Activated CD8-positive, alpha-beta memory T cell treated with anti-CD3 and anti-CD28 coated beads, Interleukin-2, amount 50 U/mL, for 48 hours (primary cell): ENCODE measurements around the gene SCUBE3.
A peak's percentile ranks its signal among the peaks of the same experiment; 100 is the strongest.

Experiments used
- DNase-seq: peaks from one replicate; pipeline ENCODE4 v3.0.0-alpha.2; 2020

Gene SCUBE3

DNA sequence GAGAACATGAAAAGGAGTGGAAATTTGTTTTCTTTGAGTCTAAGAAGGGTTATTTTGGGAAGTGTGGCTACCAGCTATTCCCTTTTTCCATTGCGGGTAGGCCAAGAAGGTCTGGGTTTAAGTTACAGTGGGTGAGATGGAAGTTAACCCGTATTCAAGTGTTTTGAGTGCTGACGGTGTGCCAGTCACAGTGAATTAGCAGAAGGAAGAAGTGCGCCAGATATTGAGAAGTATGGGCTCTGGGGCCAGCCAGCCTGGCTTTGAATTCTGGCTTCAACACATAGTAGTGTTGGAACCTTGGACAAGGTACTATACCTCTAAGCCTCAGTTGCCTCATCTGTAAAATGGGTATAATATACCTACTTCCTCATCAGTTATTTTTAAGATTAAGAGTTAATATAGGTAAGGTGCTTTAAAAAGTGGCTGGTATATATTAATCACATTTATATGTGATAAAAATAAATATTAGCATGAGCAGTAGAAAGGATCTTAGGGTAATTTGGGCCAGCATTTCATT, 62.0 kb downstream of the SCUBE3 start:
- no peak for DNase-seq

DNA sequence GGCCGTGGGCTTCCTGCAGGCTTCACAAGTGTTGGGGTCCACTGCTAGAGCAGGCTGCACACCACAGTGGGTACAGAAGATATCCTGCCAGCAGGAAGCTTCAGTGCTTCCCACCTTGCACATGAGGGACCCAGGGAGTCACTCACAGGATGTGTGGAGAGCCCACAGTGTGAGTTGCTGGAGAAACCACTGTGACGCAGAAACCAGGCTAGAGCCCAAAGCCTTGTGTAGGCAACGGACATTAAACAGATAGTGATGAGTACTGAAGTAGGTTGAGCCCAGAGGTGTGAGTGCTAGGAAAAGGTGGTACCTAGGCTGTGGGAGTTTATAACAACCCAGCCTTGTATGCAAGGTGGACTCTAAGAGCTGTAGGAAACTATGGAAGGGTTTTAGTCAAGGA, 65.0 kb downstream of the SCUBE3 start:
- no peak for DNase-seq

DNA sequence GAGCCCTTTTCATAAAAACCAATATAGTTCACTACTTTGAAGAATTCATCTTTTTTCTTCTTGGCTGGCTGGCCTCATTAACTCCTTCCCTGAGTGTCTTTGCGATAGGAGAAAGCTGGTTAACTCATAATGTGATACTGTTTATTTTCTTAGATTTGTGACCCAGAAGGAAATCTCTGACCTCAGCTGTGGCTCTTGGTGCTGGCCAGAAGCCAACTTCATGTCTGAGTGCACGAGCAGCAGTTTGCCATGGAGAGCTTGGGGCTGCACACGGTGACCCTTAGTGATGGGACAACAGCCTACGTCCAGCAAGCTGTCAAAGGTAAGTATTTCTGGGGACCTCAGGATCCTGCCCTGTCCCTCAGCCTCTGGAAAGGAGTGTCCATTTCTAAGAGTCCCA, 67.1 kb downstream of the SCUBE3 start:
- DNase-seq, result no peak

DNA sequence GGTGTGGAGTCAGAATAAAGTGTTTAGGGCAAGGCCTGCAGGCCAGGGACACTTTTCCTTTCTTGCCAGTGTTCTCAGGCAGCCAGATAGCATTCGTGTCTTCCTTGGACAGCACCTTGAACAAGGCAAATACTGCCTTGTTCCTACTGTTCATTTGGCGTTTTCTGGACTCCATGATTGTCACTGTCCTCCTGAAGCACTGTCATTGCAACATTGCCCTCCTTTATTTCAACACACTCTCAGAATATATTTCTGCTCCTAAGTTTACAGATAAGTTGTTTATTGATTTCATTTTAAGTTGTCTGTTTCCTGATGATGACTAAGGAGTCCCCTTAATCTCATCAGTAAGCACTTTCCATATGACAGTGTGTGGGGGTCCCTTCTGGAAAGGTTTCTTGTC, 68.7 kb downstream of the SCUBE3 start:
- no peak for DNase-seq

DNA sequence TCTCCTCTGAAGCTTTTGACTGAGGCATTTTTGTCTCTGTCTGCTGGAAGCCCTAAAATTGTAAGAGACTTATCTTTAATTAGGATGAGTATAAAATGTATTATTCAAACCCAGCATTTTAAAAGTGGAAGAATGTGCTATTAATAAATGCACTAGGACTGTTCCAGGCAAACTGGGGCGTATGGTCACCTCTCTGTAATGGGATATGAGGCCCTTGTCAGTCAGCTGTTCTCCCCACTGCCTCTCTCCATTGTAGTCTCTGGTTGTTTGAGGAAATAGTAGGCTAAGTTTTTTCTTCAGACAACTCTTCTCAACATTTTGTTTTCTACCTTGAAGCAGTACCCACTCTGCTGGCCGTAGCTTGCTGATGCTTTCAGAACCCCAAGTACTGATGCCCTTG, 69.6 kb downstream of the SCUBE3 start:
- DNase-seq, result no peak

DNA sequence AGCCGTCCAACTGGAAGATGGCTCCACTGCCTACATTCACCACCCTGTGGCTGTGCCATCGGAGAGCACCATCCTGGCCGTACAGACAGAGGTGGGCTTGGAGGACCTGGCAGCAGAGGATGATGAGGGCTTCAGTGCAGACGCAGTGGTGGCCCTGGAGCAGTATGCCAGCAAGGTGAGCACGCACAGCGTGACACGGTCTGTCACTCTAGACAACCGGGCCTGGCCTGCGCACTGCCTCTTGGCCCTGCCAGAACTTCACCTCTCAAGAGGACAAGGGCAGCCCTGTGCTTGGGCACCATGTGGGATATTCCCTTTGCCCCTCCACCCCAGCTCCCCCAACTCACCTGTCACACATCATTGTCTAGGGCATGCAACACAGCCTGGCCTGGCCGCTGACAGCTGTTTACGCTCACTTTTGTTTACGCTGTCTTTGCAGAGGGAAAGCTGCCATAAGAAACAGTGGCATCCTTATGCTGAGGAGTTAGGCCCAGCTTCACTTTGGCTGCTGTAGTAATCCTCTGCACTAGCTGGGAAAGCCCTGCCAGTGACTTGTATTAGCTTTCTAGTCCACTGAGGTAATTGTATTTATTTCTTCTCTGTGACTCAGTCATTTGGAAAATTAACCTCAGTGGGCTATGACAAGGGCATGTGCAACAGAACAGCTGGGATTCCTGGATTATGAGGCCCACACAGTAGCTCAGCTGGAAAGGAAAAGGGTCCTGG, 74.1 kb downstream of the SCUBE3 start:
- DNase-seq, result no peak

DNA sequence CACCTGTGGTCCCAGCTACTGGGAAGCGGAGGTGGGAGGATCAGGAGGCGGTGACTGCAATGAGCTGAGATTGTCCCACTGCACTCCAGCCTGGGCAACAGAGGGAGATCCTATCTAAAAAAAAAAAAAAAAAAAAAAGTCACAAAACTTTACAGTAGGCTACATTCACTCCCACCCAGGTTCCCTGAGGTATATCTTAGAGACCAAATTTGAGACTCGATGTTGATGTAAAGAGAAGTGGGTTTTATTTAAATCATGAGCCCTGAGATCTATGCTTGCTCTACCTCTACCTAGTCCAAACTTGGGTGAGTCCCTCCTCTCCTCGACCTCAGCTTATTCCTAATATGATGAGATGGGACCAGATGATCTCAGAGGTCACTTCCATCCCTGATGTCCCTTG, 75.1 kb downstream of the SCUBE3 start:
- no peak for DNase-seq

DNA sequence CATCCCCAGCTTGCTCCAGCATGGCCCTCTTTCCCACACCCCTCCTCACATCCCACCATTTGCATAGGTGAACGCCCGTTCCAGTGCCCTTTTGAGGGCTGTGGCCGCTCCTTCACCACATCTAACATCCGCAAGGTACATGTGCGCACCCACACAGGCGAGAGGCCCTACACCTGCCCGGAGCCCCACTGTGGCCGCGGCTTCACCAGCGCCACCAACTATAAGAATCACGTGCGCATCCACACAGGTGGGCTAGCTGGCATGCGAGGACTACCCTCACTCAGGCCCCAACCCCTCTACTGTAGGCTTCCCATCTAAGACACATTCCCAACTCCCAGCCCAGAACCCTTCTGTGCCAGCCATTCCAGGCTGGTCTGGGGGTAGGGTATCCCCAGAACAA, 77.7 kb downstream of the SCUBE3 start:
- DNase-seq, result no peak

DNA sequence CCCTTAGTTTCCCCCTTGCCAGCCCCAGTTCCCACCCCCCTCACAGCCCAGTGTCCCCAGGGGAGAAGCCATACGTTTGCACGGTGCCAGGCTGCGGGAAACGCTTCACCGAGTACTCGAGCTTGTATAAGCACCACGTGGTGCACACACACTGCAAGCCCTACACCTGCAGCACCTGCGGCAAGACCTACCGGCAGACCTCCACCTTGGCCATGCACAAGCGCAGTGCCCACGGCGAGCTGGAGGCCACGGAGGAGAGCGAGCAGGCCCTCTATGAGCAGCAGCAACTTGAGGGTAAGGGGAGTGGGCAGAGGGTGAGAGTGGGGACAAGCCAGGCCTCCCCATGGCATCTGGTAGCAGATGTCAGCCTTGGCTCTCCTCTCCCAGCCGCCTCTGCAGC, 78.7 kb downstream of the SCUBE3 start:
- no peak for DNase-seq

DNA sequence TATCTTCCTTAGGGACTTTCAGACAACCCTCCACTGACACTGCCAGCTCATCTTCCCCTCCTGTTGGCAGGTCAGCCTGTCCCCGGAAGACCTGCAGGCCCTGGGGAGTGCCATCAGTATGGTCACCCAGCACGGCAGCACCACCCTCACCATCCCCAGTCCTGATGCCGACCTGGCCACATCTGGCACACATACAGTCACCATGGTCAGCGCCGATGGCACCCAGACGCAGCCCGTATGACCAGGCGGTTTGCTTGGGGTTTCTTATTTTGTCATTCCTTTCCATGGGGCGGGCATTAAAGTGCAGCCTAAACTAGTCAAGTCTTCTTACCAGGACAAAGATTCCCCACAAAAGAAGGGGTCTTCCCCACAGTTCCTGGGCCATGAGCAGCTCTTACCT, 79.9 kb downstream of the SCUBE3 start:
- DNase-seq, result no peak

DNA sequence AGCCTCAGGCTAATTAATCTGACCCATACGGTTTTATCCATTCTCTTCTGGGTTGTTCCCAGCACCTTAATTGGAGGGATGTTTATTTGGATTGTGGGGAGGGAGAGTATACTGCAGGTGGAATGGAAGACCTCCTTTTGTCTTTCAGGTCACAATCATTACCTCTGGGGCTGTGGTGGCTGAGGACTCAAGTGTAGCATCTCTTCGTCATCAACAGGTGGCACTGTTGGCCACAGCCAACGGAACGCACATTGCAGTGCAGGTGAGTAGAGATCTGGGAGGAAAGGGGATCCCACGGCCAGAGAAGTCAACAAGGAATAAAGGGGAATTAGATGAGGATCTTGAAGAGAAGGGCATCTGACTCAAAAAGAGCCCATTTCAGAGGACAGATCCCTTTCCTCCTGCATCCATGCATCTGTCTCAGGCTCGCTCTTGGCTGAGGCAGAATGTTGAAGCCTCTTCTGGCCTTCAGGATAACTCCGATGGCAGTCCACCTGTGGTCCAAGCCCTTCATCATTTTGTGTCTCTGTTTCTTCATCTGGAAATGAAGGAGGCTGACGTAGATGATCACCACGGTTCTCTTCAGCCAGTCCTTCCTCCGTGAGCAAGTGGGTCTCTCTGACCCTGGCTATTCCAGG, 80.7 kb downstream of the SCUBE3 start:
- DNase-seq, result peak; percentile 65

DNA sequence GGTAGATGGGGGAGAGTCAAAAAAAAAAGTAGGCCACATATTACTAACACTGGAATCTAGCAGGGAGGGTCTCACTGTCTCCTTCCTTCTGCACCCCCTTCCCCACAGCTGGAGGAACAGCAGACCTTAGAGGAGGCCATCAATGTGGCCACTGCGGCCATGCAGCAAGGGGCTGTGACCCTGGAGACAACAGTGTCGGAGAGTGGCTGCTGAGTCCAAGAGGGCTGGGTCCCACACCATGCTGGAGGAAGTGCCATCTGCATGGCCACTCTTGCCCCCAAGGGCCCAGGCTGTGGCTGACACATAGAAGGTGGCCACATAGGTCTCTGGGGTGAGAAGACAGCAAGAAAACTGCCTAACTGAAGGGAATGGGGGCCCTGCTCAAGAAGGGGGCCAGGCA, 81.3 kb downstream of the SCUBE3 start:
- no peak for DNase-seq

DNA sequence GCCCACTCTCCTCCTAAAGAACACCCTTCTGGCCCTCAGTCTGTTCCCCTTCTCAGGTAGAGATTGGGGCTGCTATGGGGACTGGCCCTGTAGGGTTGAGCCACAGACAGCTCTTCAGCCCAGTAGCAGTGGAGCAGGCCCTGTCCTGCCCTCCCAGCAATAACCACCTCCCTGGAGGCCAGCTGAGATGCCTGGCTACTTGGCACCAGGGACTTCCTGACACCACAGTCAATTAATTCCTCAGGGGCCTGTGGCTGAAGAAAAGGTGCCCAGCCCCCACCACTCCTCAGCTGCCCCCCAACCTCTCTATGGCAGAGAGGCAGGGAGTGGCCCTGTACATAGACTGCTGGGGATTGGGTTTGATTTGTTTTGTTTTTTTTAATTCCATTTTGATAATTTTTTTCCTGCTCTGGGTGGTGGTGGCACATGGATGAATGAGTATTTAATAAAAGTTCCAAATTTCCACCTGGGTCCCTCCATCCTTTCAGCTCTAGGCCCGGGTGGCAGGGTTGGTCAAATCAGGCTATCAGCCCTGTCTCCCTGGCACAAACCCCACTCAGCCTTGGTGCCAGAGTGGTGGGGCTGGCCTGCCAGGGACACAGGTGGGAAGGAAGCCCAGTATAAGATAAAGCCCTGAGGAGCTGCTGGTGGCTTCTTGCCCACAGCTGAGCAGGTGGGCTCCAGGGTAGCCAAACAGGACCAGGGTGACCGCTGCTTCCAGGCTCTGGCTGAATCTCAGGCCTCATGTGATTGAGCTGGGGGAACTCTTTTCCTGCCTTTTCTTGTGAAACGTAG, 82.0 kb downstream of the SCUBE3 start:
- DNase-seq, result no peak

DNA sequence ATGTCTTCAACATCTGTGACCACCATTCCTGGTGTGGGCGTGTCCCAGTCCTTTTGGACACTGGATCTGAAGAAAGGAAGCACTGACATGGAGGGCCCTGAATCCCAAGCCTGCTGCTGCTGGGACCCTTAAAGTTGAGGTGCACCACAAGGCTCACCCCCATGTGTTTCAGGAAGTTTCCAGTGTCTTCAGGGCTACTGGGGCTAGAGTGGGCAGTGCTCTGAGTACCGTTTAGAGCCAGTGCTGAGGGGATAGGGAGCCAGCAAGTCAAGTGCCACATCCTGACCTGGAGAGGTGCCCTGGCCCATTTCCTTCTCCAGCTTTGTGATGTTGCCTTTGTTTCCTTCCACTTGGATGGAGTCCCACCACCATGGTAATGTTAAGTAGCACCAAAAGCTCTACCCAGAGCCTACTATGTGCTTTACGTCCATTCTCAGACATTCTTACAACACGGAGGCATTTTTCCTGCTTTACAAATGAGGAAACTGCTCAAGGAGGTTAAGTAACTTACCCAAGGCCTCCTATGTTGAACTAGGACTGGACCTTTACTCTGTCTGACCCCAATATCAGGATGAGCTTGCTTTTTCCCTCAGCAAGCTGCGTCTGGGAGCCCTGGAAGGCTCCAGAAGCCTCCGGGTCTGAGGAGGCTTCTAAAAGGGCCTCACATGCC, 83.3 kb downstream of the SCUBE3 start:
- DNase-seq, result no peak

DNA sequence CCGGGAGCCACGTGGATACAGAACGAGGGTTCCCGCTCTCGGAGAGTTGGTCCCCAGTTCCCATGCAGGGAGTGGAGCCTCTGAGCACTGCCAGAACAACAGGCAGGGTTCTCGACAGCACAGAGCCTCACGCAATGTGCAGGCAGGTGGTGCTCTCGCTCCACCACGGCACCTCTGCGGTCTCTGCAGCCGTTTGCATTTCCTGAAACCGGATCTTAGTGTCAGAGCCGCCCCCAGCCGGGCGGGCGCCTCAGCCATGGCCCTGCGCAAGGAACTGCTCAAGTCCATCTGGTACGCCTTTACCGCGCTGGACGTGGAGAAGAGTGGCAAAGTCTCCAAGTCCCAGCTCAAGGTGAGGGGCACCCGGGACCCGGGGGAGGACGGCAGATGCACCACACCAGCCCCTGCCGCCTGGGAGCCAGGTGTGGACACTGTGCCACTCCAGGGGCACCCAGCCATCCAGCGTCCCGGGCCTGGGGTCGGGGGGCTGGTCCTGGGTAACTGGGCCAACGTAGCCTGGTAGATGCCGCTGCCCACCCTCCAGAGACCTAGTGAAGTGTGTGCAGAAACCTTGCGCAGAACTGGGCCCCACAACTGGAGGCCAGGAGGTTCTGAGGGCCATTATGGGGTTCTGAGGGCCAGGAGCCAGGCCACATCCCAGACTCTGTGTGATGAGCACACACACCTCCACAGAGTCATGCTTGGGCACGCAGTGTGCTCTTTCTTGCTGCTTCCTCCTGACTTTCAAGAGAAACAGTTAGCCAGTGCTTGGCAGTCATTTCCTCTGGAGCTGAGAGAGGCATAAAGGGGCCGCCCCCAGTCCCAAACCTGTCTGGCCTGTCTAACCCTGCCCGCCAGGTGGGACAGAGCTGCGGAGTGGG, 84.1 kb downstream of the SCUBE3 start, which contains the start of gene DEF6:
DEF6 (plus strand) TSS at position 218 of the 881 bp plus-strand sequence; CDS start at position 257, 39 bp downstream.
- DNase-seq, result peak; percentile 90

DNA sequence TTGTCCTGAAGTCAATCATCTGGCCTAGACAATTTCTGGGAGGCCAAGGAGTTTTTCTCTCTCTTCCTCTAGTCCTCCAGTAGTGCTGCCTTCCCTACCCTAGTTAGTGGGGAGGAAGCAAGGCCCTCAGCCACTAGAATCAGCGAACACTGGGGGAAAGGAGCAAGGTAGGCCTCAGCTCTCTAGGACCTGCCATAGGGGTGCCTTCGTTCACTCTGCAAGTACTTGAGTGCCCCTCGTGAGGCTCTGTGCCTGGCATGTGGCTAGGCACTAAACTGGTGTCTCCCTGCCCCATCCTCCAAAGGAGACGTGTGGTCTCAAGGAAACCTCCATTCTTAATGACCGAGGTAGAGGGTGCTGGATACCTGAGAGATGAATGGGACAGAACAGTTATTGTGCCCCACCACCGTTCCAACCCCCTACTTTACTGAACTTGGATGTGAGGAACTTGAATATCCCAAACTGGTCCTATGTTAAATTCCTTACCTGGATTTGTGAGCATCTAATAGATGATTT, 84.9 kb downstream of the SCUBE3 start:
- no peak for DNase-seq

DNA sequence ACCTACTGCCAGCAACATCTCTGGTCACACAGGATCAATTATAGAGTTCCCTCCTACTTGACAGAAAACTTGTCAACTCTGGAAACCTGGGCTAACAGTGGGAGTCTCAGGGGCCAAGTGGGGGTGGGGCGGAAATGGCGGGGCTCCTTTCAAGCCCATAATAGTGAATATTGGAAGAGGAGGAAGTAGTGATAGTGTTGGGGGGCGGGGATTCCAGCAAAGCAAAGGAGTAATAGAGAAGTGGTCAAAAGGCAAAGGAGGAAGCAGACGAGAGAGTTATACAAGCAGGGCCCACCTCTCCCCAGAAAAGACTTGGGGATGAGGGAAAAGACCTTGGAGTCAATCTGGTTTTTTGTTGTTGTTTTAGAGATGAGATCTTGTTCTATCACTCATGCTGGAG, 85.9 kb downstream of the SCUBE3 start:
- DNase-seq, result peak; percentile 61

DNA sequence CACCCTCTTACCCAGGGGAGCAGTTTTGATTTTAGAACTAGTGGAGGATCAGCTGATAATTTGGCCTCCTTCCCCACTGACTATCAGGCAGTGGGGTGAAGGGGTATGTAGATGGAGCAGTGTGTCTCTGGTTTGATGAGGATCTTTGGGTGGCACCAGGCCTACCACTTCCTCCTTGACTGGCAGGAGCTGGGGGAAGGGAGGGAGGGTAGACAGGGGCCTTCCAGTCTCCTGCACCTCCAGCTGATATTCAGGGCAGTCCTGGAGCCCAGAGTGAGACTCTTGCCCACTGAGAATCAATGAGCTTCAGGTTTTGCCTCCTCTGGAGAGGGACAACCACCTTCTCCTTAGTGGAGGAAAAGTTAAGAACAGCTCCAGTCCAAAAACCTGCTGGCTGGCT, 87.1 kb downstream of the SCUBE3 start:
- no peak for DNase-seq
